PFSK-1 (cell line): ENCODE data around the gene S100B.

Experiments
- FOXP2 ChIP-seq: optimal IDR thresholded peaks from 2 replicates; pipeline ENCODE3; 2011; ENCODE audit warnings: borderline replicate concordance, control low read depth, inconsistent platforms; ENCODE audit not compliant: insufficient read depth; ENCODE audit errors: extremely low read length, extremely low read depth
- POLR2AphosphoS5 ChIP-seq: IDR thresholded peaks from 2 replicates; pipeline ENCODE4 v1.6.1; 2012; ENCODE audit warnings: low read depth, mild to moderate bottlenecking, control low read depth, low read length, moderate library complexity
- REST ChIP-seq, 2 experiments: IDR thresholded peaks; 2 replicates each; pipeline versions ENCODE4 v1.6.1 to v1.8.0; 2011 to 2012; ENCODE audit warnings: low read depth in 2 of 2, low read length in 2 of 2, control low read depth in 1 of 2, inconsistent platforms in 1 of 2, mild to moderate bottlenecking in 1 of 2, moderate library complexity in 1 of 2; ENCODE audit not compliant: insufficient read depth in 1 of 2
- SIN3A ChIP-seq: IDR thresholded peaks from 2 replicates; pipeline ENCODE4 v1.6.1; 2012; ENCODE audit warnings: mild to moderate bottlenecking, low read length, moderate library complexity, borderline replicate concordance; ENCODE audit not compliant: insufficient read depth
- TAF1 ChIP-seq: IDR thresholded peaks from 2 replicates; pipeline ENCODE4 v1.6.1; 2012; ENCODE audit warnings: low read length, control low read depth, borderline replicate concordance; ENCODE audit not compliant: insufficient read depth

S100B gene

GRCh38 chr21:46637952-46638746 lies 33.3 kb upstream of the S100B start:
- no peak for TF ChIP-seq POLR2AphosphoS5
- no peak for TF ChIP-seq FOXP2
- TF ChIP-seq TAF1, result no peak
- TF ChIP-seq REST (IDR thresholded peaks at IDR 0.05; ENCODE audit: insufficient read depth in 1 of 2, low read depth in 2 of 2, low read length in 2 of 2), result no peak
- TF ChIP-seq SIN3A, result no peak

- TF ChIP-seq POLR2AphosphoS5 (no peak), FOXP2 (no peak)
Measured at GRCh38 chr21:46636550-46637285, 31.8 kb upstream of the S100B start.

GRCh38 chr21:46636181-46636512 lies 31.3 kb upstream of the S100B start:
- TF ChIP-seq SIN3A (no peak), TAF1 (no peak), POLR2AphosphoS5 (no peak), REST (IDR thresholded peaks at IDR 0.05; ENCODE audit: insufficient read depth in 1 of 2, low read depth in 2 of 2, low read length in 2 of 2) (no peak), FOXP2 (no peak)

- TF ChIP-seq REST (IDR thresholded peaks at IDR 0.05; ENCODE audit: insufficient read depth in 1 of 2, low read depth in 2 of 2, low read length in 2 of 2), result peak; percentile 6 to 43; a peak in 1 of 4 replicates
- TF ChIP-seq POLR2AphosphoS5, result peak; percentile 92
- TF ChIP-seq TAF1, result peak; percentile 84
- TF ChIP-seq FOXP2, result peak; percentile 87
- peak; percentile 95; the same call in 1 of the 2 replicates for TF ChIP-seq SIN3A
Measured at GRCh38 chr21:46635324-46636180, 30.7 kb upstream of the S100B start, which contains the start of gene PRMT2. TSS of gene PRMT2 (plus strand) at chr21:46635674. CDS start at chr21:46636952, 1,278 bp downstream.

GRCh38 chr21:46634966-46635323 lies 30.1 kb upstream of the S100B start:
- no peak for TF ChIP-seq TAF1
- no peak for TF ChIP-seq SIN3A
- TF ChIP-seq FOXP2, result no peak
- TF ChIP-seq REST (IDR thresholded peaks at IDR 0.05; ENCODE audit: insufficient read depth in 1 of 2, low read depth in 2 of 2, low read length in 2 of 2), result no peak
